Measurements from ENCODE around the gene FKBP5.
"Not testable (repeated sequence)": the region's sequence is repeated elsewhere in the genome, so short reads cannot be mapped to it uniquely, and the experiment has no call there.

The FKBP5 gene

GRCh38 chr6:35688605-35689322 is at the start of gene FKBP5:
TSS of gene FKBP5 (minus strand) at chr6:35688915. CDS start at chr6:35642824, 46,091 bp downstream.
- peak; percentile 62 to 72 for DNase-seq (ENCODE audit: low read depth in 2 of 2)

GRCh38 chr6:35737413-35738211 is 48.9 kb upstream of the FKBP5 start:
- peak; percentile 70 to 72 for DNase-seq (ENCODE audit: low read depth in 2 of 2)

GRCh38 chr6:35736982-35737412 is 48.3 kb upstream of the FKBP5 start, which contains the start of gene ARMC12:
TSS of gene ARMC12 (plus strand) at chr6:35737032. CDS start at chr6:35737109, 77 bp downstream.
- DNase-seq (ENCODE audit: low read depth in 2 of 2) = no peak

- DNase-seq (ENCODE audit: low read depth in 2 of 2) = no peak
Observed at GRCh38 chr6:35736253-35736894, 47.7 kb upstream of the FKBP5 start.

GRCh38 chr6:35735452-35735851 is 46.7 kb upstream of the FKBP5 start:
- DNase-seq (ENCODE audit: low read depth in 2 of 2) = no peak

GRCh38 chr6:35734319-35734718 is 45.6 kb upstream of the FKBP5 start:
- DNase-seq (ENCODE audit: low read depth in 2 of 2) = not testable (repeated sequence)

GRCh38 chr6:35733633-35734032 is 44.9 kb upstream of the FKBP5 start:
- no peak for DNase-seq (ENCODE audit: low read depth in 2 of 2)

- peak; percentile 82 to 83 for DNase-seq (ENCODE audit: low read depth in 2 of 2)
Observed at GRCh38 chr6:35731736-35732532, 43.2 kb upstream of the FKBP5 start.

- peak; percentile 56 to 59 for DNase-seq (ENCODE audit: low read depth in 2 of 2)
Observed at GRCh38 chr6:35731414-35731735, 42.7 kb upstream of the FKBP5 start.

GRCh38 chr6:35730745-35731413 is 42.2 kb upstream of the FKBP5 start:
- DNase-seq (ENCODE audit: low read depth in 2 of 2) = no peak

- no peak for DNase-seq (ENCODE audit: low read depth in 2 of 2)
Observed at GRCh38 chr6:35729722-35730121, 41.0 kb upstream of the FKBP5 start.

GRCh38 chr6:35728683-35729678 is 40.3 kb upstream of the FKBP5 start:
- no peak for DNase-seq (ENCODE audit: low read depth in 2 of 2)

- peak; percentile 85 to 88 for DNase-seq (ENCODE audit: low read depth in 2 of 2)
Observed at GRCh38 chr6:35727935-35728682, 39.4 kb upstream of the FKBP5 start.

- peak; percentile 44 to 47 for DNase-seq (ENCODE audit: low read depth in 2 of 2)
Observed at GRCh38 chr6:35727231-35727934, 38.7 kb upstream of the FKBP5 start.

GRCh38 chr6:35725721-35726438 is 37.2 kb upstream of the FKBP5 start:
- DNase-seq (ENCODE audit: low read depth in 2 of 2) = no peak

GRCh38 chr6:35725081-35725708 is 36.5 kb upstream of the FKBP5 start:
- no peak for DNase-seq (ENCODE audit: low read depth in 2 of 2)

GRCh38 chr6:35724471-35724870 is 35.8 kb upstream of the FKBP5 start:
- DNase-seq (ENCODE audit: low read depth in 2 of 2) = no peak

All from fibroblast of skin of left quadriceps (primary cell).